SK-N-SH (cell line): ENCODE results near the gene MAPT. TPM values are rescaled to one million over a fixed set of nuclear protein-coding genes. Genes with fewer than 3 reads are reported as not detected.

Experiments used
- CTCF ChIA-PET: fragments of 300-600, 350-600 bp; formaldehyde crosslinking; extraction: SDS; loops from one replicate; lab custom pipeline; 2021; lab: Yijun Ruan, JAX
- POLR2A ChIA-PET: fragments of 350-600 bp; sonication (Branson Sonifier 250); formaldehyde crosslinking; extraction: SDS; loops from one replicate; lab custom pipeline; 2020; ENCODE audit warnings: antibody characterized with exemption, inconsistent platforms; lab: Yijun Ruan, JAX
- DNase-seq: peaks from one replicate; pipeline ENCODE4 v3.0.0; 2012
- H2AFZ ChIP-seq: fragments of 200-600 bp; sonication (generic); 2 replicates; pipeline ENCODE4 v1.8.1; 2016; ENCODE audit warnings: antibody characterized with exemption, mild to moderate bottlenecking, low read depth
- H3F3A ChIP-seq: fragments of 200-600 bp; sonication (generic); replicated peaks from 2 replicates; pipeline ENCODE3; 2016; ENCODE audit warnings: antibody characterized with exemption, mild to moderate bottlenecking; ENCODE audit not compliant: insufficient read depth
- H3K27ac ChIP-seq, 2 experiments: fragments of 200-500 bp in 1 of 2; fragments of 200-600 bp in 1 of 2; sonication (Bioruptor generic) in 1 of 2; sonication (generic), shearing (Covaris generic) in 1 of 2; 2 replicates each; pipeline versions ENCODE4 v1.5.1 to v1.6.1; 2014 to 2016; ENCODE audit warnings: low read depth in 2 of 2, inconsistent platforms in 1 of 2, low read length in 1 of 2, mild to moderate bottlenecking in 1 of 2, mixed read lengths in 1 of 2
- H3K27me3 ChIP-seq: fragments of 200-600 bp; sonication (generic), shearing (Covaris generic); 2 replicates; pipeline ENCODE4 v1.6.1; 2016; ENCODE audit warnings: mixed run types; ENCODE audit not compliant: insufficient read depth
- H3K36me3 ChIP-seq, 2 experiments: fragments of 200-500 bp in 1 of 2; fragments of 200-600 bp in 1 of 2; sonication (Bioruptor generic) in 1 of 2; sonication (generic) in 1 of 2; replicated peaks in 1 of 2; 2 replicates each; pipeline versions ENCODE3 to v1.5.1; 2014 to 2016; ENCODE audit warnings: low read length in 1 of 2, mild to moderate bottlenecking in 1 of 2; ENCODE audit not compliant: insufficient read depth in 2 of 2, control insufficient read depth in 1 of 2
- H3K4me1 ChIP-seq, 2 experiments: fragments of 200-500 bp in 1 of 2; fragments of 200-600 bp in 1 of 2; sonication (Bioruptor generic) in 1 of 2; sonication (generic), shearing (Covaris generic) in 1 of 2; 2 replicates each; pipeline versions ENCODE4 v1.5.1 to v1.6.1; 2014 to 2016; ENCODE audit warnings: low read depth in 1 of 2, low read length in 1 of 2, mixed run types in 1 of 2; ENCODE audit not compliant: insufficient read depth in 2 of 2, control insufficient read depth in 1 of 2
- H3K4me2 ChIP-seq: fragments of 200-600 bp; sonication (generic), shearing (Covaris generic); 2 replicates; pipeline ENCODE4 v1.6.1; 2017; ENCODE audit warnings: mixed run types
- H3K4me3 ChIP-seq, 2 experiments: fragments of 200-500 bp in 1 of 2; fragments of 200-600 bp in 1 of 2; sonication (Bioruptor generic) in 1 of 2; sonication (generic), shearing (Covaris generic) in 1 of 2; 2 replicates each; pipeline versions ENCODE4 v1.5.1 to v1.8.1; 2014 to 2016; ENCODE audit warnings: low read depth in 2 of 2, inconsistent platforms in 1 of 2, low read length in 1 of 2, mild to moderate bottlenecking in 1 of 2, mixed read lengths in 1 of 2, moderate library complexity in 1 of 2
- H3K79me2 ChIP-seq: fragments of 200-600 bp; sonication (generic); 2 replicates; pipeline ENCODE4 v1.8.1; 2017; ENCODE audit warnings: mild to moderate bottlenecking; ENCODE audit not compliant: insufficient read depth
- H3K9ac ChIP-seq: fragments of 200-600 bp; sonication (generic); 2 replicates; pipeline ENCODE4 v1.6.1; 2017; ENCODE audit warnings: mixed run types
- H3K9me2 ChIP-seq: fragments of 200-600 bp; sonication (generic); 2 replicates; pipeline ENCODE4 v1.6.1; 2017; ENCODE audit warnings: mixed run types
- H3K9me3 ChIP-seq: fragments of 200-600 bp; sonication (generic); 2 replicates; pipeline ENCODE4 v1.6.1; 2017; ENCODE audit warnings: mixed run types, mild to moderate bottlenecking, moderate library complexity
- H4K20me1 ChIP-seq: fragments of 200-600 bp; sonication (generic); 2 replicates; pipeline ENCODE4 v1.6.1; 2017; ENCODE audit warnings: mild to moderate bottlenecking, mixed run types; ENCODE audit not compliant: insufficient read depth
- EZH2phosphoT487 ChIP-seq: fragments of 200-600 bp; sonication (generic); IDR thresholded peaks from 2 replicates; pipeline ENCODE4 v1.6.1; 2017; ENCODE audit warnings: low read depth, mixed run types, mild to moderate bottlenecking, antibody characterized with exemption, moderate library complexity, borderline replicate concordance
- GATA2 ChIP-seq: sonication (generic); formaldehyde crosslinking; IDR thresholded peaks from 2 replicates; pipeline ENCODE4 v1.5.0; 2020; ENCODE audit warnings: mild to moderate bottlenecking, missing genetic modification reagents
- MXI1 ChIP-seq: IDR thresholded peaks from 2 replicates; pipeline ENCODE4 v1.6.1; 2012; ENCODE audit warnings: mild to moderate bottlenecking, low read depth, low read length, improper control_type of control experiment
- POLR2AphosphoS5 ChIP-seq: IDR thresholded peaks from 2 replicates; pipeline ENCODE4 v1.6.1; 2012; ENCODE audit warnings: low read depth, low read length
- RCOR1 ChIP-seq: fragments of 150-350 bp; IDR thresholded peaks from 2 replicates; pipeline ENCODE4 v1.6.1; 2017; ENCODE audit warnings: antibody characterized with exemption, low read length
- RFX5 ChIP-seq: IDR thresholded peaks from 2 replicates; pipeline ENCODE4 v1.6.1; 2012; ENCODE audit warnings: mild to moderate bottlenecking, improper control_type of control experiment, low read length
- RXRA ChIP-seq: IDR thresholded peaks from 2 replicates; pipeline ENCODE4 v1.4.0; 2012; ENCODE audit warnings: low read depth, mild to moderate bottlenecking, borderline replicate concordance
- TAF1 ChIP-seq: IDR thresholded peaks from 2 replicates; pipeline ENCODE4 v1.6.1; 2012; ENCODE audit warnings: low read depth, mild to moderate bottlenecking, low read length, moderate library complexity, borderline replicate concordance
- TEAD4 ChIP-seq: IDR thresholded peaks from 2 replicates; pipeline ENCODE4 v1.4.0; 2012; ENCODE audit warnings: mild to moderate bottlenecking, borderline replicate concordance; ENCODE audit not compliant: insufficient read depth
- YY1 ChIP-seq: IDR thresholded peaks from 2 replicates; pipeline ENCODE4 v1.4.0; 2012; ENCODE audit warnings: low read depth, mild to moderate bottlenecking
- WGBS: methylation state at CpG from one replicate; pipeline ENCODE4 v1.1.6; 2017; ENCODE audit warnings: low lambda C conversion rate; 5-methylcytosine and 5-hydroxymethylcytosine counted together
- polyA plus RNA-seq, 3 experiments: library from polyadenylated mRNA; depleted of rRNA; stranded (reverse); fragments of >200 nt; gene quantifications; 2 replicates each; pipeline ENCODE4 v1.2.3, GENCODE V29; 2012
- TF ChIP-seq, protein P1 (sequence below): fragments of 200-600 bp; sonication (generic); IDR thresholded peaks from 2 replicates; pipeline ENCODE4 v1.6.1; 2017; ENCODE audit warnings: antibody characterized with exemption, mild to moderate bottlenecking, moderate library complexity
- TF ChIP-seq, protein P2 (sequence below): fragments of 150-350 bp; IDR thresholded peaks from 2 replicates; pipeline ENCODE4 v1.6.1; 2016; ENCODE audit warnings: mild to moderate bottlenecking, low read depth, low read length
- TF ChIP-seq, protein P3 (sequence below): IDR thresholded peaks from 2 replicates; pipeline ENCODE4; 2012

MAPT gene
- polyA plus RNA-seq, 1 of the 3 experiments (the other 2 are of a cell fraction) = 0.74 TPM

- peaks cover 0 to 48% of the 10 kb centered on the region in 2 experiments; a peak in 2 of 4 replicates for H3K4me1 ChIP-seq
- H3K9me3 ChIP-seq = no peaks in the 10 kb centered on the region
- no peak overlapping the region for H2AFZ ChIP-seq
- no peak for DNase-seq
- peak overlapping the region in 1 of 2 experiments; percentile 12; a peak in 1 of 4 replicates for H3K27ac ChIP-seq
- H4K20me1 ChIP-seq = no peaks in the 10 kb centered on the region
- POLR2A ChIA-PET = no interaction called here
- no peak overlapping the region for H3K4me3 ChIP-seq
- H3F3A ChIP-seq = no peaks in the 10 kb centered on the region
- H3K4me2 ChIP-seq = no peak overlapping the region
- H3K79me2 ChIP-seq = no peaks in the 10 kb centered on the region
- 66% methylated on average over 6 of the region's 6 CpGs for WGBS
- H3K9me2 ChIP-seq = no peaks in the 10 kb centered on the region
- TF ChIP-seq, protein P1, sequence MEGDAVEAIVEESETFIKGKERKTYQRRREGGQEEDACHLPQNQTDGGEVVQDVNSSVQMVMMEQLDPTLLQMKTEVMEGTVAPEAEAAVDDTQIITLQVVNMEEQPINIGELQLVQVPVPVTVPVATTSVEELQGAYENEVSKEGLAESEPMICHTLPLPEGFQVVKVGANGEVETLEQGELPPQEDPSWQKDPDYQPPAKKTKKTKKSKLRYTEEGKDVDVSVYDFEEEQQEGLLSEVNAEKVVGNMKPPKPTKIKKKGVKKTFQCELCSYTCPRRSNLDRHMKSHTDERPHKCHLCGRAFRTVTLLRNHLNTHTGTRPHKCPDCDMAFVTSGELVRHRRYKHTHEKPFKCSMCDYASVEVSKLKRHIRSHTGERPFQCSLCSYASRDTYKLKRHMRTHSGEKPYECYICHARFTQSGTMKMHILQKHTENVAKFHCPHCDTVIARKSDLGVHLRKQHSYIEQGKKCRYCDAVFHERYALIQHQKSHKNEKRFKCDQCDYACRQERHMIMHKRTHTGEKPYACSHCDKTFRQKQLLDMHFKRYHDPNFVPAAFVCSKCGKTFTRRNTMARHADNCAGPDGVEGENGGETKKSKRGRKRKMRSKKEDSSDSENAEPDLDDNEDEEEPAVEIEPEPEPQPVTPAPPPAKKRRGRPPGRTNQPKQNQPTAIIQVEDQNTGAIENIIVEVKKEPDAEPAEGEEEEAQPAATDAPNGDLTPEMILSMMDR = no peak
- TF ChIP-seq RXRA = no peak
- TF ChIP-seq, all 33 proteins: peak for 0
- CTCF ChIA-PET = interaction anchor here (0.9 to 5.9 kb wide), 6 partner anchors 9 to 362 kb away, joined by 3 to 31 read pairs (median 5); partner anchors contain the start of gene MAPT
- H3K36me3 ChIP-seq = no peaks in the 10 kb centered on the region
- no peak overlapping the region for H3K9ac ChIP-seq
- H3K27me3 ChIP-seq = peaks cover 49% of the 10 kb centered on the region
These were observed 10.5 kb downstream of the MAPT start for GRCh38 chr17:45904866-45905265.

DNA sequence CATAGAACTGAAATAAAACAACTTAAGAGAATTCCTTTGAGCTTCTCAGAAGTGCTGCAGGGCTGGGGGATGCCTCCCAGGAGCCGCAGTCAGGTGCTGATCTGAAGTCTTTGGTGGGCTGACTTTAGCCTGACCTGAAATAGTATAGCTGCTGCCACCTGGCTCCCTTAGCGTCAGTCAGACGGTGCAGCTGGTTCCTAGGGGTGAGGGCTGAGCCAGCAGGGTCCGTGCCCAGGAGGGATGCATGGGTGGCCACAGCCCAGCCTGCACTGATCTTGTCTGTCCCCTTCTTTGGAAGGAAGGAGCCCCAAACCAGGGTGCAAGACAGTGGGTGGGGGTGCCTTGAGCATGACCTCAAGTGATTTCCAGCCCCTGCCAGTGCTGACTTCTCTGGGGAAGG lies 11.5 kb downstream of the MAPT start:
- H3K9me2 ChIP-seq = no peaks in the 10 kb centered on the region
- DNase-seq = peak; percentile 51
- no peaks in the 10 kb centered on the region for H4K20me1 ChIP-seq
- WGBS = 27% methylated on average over 4 of the region's 4 CpGs
- no peaks in the 10 kb centered on the region for H3K9me3 ChIP-seq
- H3K4me1 ChIP-seq = peaks cover 0 to 48% of the 10 kb centered on the region in 2 experiments; a peak in 2 of 4 replicates
- H3K79me2 ChIP-seq = no peaks in the 10 kb centered on the region
- H3K36me3 ChIP-seq = no peaks in the 10 kb centered on the region
- TF ChIP-seq RFX5 = no peak
- TF ChIP-seq, protein P2, sequence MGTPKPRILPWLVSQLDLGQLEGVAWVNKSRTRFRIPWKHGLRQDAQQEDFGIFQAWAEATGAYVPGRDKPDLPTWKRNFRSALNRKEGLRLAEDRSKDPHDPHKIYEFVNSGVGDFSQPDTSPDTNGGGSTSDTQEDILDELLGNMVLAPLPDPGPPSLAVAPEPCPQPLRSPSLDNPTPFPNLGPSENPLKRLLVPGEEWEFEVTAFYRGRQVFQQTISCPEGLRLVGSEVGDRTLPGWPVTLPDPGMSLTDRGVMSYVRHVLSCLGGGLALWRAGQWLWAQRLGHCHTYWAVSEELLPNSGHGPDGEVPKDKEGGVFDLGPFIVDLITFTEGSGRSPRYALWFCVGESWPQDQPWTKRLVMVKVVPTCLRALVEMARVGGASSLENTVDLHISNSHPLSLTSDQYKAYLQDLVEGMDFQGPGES = no peak
- no peak for TF ChIP-seq RCOR1
- TF ChIP-seq, protein P3, sequence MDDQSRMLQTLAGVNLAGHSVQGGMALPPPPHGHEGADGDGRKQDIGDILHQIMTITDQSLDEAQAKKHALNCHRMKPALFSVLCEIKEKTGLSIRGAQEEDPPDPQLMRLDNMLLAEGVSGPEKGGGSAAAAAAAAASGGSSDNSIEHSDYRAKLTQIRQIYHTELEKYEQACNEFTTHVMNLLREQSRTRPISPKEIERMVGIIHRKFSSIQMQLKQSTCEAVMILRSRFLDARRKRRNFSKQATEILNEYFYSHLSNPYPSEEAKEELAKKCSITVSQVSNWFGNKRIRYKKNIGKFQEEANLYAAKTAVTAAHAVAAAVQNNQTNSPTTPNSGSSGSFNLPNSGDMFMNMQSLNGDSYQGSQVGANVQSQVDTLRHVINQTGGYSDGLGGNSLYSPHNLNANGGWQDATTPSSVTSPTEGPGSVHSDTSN = no peak
- TF ChIP-seq, protein P1 = no peak
- no peak for TF ChIP-seq MXI1
- no peak for TF ChIP-seq YY1
- TF ChIP-seq TAF1 = no peak
- TF ChIP-seq GATA2 (CRISPR knock-in tag) = no peak; the same call in 1 of the 2 replicates
- no peak for TF ChIP-seq TEAD4
- no peak for TF ChIP-seq POLR2AphosphoS5
- no peak for TF ChIP-seq EZH2phosphoT487
- peak overlapping the region in 1 of 2 experiments; percentile 74; a peak in 2 of 4 replicates for H3K27ac ChIP-seq
- H2AFZ ChIP-seq = no peak overlapping the region
- no peak overlapping the region; a peak in 1 of 4 replicates for H3K4me3 ChIP-seq
- ChIA-PET CTCF (interaction anchor here (0.7 to 5.9 kb wide), 6 partner anchors 12 to 123 kb away, joined by 3 to 31 read pairs (median 4); partner anchors contain the start of gene MAPT), POLR2A (no interaction called here)
- peaks cover 39% of the 10 kb centered on the region for H3K27me3 ChIP-seq
- H3K9ac ChIP-seq = no peak overlapping the region
- H3F3A ChIP-seq = no peaks in the 10 kb centered on the region
- no peak overlapping the region for H3K4me2 ChIP-seq
